Measurements from ENCODE around the gene LGALS9C.
"Not testable (repeated sequence)": the region's sequence is repeated elsewhere in the genome, so short reads cannot be mapped to it uniquely, and the experiment has no call there.

- TF ChIP-seq CTCF (optimal IDR thresholded peaks at IDR 0.05 in 1 of 3, IDR thresholded peaks at IDR 0.05 in 1 of 3, conservative IDR thresholded peaks at IDR 0.05 in 1 of 3; ENCODE audit: extremely low read depth in 1 of 3, insufficient read depth in 2 of 3, low read length in 3 of 3); EZH2 (IDR thresholded peaks at IDR 0.05; ENCODE audit: low read length): not testable (repeated sequence)
These were observed 34.5 kb upstream of the LGALS9C start for GRCh38 chr17:18442093-18442492.
